ENCODE results near the gene GPR6.

GRCh38 chr6:109977791-109978173, 329 bp upstream of the GPR6 start:
- TF ChIP-seq CTCF (IDR thresholded peaks at IDR 0.05) (no peak), EP300 (IDR thresholded peaks at IDR 0.05) (no peak), POLR2A (IDR thresholded peaks at IDR 0.05) (no peak), POLR2AphosphoS5 (IDR thresholded peaks at IDR 0.05) (no peak)
